Inflammatory macrophage treated with lipopolysaccharide for 1 hour (primary cell): ENCODE measurements around the gene GPR135.

Source experiments
- DNase-seq, 2 donors: peaks; one replicate each; pipeline ENCODE4 v3.0.0-alpha.2; 2020 to 2022

Gene GPR135, protein sequence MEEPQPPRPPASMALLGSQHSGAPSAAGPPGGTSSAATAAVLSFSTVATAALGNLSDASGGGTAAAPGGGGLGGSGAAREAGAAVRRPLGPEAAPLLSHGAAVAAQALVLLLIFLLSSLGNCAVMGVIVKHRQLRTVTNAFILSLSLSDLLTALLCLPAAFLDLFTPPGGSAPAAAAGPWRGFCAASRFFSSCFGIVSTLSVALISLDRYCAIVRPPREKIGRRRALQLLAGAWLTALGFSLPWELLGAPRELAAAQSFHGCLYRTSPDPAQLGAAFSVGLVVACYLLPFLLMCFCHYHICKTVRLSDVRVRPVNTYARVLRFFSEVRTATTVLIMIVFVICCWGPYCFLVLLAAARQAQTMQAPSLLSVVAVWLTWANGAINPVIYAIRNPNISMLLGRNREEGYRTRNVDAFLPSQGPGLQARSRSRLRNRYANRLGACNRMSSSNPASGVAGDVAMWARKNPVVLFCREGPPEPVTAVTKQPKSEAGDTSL

DNA sequence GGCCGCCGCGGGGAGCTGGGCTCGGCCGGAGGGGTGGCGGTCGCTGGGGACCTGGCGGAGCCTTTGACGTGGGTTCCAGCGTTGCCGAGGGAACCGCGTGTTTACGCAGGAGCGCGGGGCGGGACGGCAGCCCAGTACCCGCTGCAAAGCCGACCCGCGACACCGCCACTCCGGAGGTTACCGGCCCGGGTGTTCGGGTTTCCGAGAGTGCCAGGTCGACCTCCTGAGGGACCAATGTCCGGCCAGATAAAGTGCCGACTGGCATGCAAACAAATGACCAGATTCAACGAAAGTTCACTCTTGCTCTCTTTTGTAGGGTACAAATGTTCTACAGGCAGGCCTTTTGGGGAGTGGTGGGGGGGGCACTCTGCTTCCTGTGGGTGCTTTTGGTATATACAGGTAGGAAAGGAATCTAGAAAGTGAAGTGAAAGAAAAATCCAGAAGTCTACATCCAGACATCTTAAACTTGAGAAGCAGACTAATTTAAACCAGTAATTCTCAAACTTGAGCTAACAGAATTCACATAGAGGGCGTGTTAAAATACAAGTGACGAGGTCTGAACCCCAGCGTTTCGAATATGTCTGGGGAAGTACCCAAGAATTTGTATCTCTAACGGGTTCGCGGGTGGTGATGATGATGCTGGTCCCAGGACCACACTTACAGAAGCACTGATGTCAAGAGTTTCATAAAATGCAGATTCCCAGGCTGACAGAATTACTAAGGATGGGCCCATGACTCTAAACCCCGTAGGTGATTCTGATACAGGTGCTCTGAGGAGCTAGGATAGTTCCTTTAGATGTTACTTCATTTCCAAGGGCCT lies at the start of gene GPR135:
Gene GPR135 (minus strand): TSS at position 65 of the 820 bp plus-strand sequence. CDS start 154 bp downstream, outside the sequence.
- no peak for DNase-seq

DNA sequence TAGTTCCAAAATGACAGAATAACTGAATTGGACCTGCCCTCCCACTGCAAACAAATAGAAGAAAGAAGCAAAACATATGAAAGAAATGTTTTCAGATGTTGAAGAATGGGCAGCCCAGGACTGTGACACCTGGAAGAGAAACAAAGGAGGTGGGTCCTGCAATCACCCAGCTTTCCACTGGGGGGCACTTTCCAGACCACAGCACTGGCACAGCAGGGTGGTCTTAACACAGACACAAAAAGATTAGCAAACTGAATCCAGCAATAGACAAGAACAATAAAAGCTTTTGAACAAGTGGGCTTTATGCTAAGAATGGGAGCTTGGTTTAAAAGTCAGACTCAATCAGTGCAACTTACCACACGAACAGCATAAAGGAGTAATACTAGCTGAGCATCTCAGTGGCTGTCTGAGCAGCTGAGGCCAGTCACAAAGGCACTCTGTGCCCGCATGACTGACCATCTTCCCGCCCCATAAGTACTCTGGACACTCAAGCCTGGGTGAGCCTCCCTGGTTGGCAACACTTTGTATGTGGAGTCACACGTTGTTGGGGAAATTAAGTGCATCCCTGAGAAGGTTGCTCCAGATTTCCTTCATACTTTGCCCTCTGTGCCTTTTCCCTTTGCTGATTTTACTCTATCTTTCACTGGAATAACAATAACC lies 46.9 kb upstream of the GPR135 start:
- no peak for DNase-seq

DNA sequence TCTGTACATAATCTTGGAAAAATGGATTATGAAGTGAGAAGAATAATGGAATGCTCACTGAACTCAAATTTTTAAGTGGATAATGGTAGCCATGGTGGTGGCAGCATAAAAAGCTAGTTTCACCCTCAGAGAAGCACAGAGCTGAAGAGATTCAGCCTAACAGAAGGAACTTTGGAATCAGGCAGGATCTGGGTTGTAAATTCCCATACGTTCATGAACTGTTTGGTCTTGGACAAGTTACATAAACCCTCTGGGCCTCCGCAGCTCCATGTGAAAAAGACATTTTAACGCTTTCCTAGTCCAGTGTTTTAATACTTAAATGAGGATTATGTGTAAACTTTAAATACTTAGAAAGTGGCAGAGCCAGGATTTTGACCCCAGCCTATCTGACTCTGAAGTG lies 45.8 kb upstream of the GPR135 start:
- DNase-seq, result no peak

DNA sequence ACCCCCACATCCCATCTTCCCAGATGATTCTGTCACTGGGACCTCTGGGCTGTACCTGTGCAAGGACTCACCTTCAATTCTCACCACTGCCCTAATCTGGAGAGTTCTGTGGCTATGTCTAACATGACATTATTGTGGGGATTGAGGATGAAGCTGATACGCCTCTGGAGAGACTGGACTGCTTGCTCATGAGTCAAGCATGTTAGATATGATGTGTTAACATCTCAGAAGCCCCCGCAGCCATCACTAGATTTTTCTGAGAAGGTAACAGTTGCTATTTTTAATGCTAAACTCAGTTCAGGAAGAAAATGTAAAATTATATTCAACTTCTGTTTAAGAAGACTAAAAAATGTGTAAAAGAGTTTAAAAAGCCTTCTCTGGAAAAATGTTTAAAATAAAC lies 44.8 kb upstream of the GPR135 start:
- no peak for DNase-seq

DNA sequence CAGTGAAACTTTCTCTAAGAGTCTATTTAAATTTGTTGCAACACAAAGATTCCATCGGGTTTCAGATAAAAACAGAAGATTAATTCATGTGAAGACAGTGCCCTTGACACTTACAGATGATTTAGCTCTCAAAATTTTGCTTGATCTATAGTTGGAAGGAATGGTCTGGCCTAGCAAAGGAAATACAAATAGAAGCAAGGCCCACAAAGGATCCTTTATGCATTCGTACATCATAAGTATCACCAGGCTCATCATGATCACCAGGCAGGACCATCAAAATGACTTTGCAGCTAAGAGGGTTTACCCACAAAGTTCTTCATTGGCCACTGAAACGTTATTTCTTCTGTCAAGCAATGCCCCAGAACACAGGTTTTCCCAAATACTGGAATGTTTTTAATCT lies 43.9 kb upstream of the GPR135 start:
- DNase-seq, result no peak

DNA sequence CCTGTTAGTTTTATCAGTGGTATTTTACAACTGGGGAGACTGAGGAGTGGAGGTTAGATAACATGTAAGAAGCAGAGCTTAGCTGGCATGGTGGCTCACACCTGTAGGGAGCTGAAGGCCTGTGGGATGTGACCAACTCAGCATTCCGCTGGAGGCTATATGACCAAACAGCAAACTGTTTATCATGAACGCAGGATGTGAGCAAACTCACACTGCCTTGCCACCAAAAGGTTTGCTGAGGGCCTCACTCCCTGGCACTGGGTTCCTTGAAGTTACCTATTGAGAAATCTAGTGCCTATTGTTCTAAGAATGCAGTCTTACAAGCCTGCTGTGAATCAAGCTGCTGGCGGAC lies 42.5 kb upstream of the GPR135 start:
- DNase-seq, result no peak

DNA sequence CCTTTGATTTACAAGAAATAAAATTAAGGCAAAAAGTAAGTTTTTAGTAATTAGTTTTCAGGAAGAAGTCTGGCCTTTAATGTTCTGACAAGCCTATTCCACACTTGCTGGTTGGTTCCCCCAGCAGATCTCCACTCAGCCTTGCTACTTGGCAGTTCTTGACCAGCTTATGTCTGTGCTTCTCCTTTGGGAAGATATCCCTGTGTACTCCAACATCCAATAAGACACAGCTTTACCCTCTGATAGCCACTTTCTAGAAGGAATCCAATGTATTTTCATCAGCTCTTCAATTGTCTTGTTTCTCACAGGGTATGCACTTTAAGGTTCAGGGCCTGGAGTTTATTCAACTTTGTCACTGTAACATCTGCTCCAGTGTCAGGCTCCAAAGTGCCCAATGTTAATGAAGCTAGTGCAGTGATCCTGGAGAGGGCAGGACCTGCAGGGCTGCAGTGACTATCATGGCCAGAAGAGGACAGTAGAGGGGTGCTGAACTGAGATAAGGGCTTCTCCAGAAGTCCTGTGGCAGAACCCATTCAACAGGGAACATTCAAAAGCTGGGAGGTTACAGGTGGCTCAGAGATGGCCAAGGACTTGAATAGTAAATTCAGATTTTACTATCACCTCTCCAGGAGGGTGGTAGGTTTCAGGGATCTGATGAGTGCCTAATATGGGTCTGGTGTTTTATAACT lies 42.0 kb upstream of the GPR135 start:
- DNase-seq, result peak; percentile 13 to 69

DNA sequence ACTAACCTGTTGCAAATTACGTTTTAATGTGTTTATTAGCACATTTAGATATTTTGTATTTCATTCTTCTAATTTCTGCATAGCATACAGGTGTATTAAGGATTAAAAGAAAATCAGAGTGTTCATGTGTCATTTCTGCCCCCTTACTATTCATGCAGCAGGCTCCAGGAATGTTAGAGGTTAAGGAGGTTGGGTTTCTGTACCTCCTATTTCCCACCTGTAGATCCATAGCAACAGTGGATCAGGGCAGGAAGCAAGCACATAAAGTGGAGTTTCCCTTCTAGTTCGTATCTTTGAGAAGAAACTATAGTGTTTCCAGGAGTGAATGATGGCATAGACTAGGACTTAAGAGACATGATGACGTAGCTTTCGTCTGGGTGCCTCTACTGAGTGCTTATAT lies 38.1 kb upstream of the GPR135 start:
- DNase-seq, result no peak

DNA sequence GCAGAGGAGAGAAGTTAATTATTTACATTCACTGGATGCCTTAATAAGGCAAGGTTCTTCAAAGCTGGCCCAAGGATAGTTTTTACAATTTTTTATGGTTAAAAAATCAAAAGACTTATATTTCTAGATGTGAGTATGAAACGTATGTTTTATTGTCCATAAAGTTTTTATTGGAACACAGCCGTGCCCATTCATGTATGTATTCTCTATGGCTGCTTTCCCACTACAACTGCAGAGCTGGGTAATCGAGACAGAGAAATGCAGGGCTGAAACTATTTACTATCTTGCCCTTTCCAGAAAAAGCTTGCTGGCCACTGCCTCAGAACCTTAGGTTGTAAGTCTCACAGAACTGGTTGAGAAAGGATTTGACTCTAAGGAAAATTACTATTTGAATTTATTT lies 35.6 kb upstream of the GPR135 start:
- DNase-seq, result no peak

DNA sequence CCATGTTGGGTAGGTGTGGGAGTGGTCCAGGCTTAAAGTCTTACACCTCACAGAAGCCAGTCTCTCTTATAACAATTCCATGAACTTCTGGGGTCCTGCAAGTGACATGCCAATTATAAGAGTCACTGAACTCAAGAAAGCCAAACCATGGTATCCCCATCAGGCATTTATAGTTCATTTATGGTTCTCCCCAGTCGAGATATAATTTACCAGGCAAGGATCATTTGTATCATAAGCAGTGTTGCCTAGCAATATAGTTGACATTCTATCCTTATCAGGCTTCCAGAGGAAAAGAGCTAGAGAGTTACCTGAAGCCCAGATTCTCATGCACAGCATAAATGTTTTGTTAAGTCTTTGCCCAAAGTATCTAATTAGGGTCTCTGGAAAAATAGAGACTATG lies 27.2 kb upstream of the GPR135 start:
- DNase-seq, result no peak

DNA sequence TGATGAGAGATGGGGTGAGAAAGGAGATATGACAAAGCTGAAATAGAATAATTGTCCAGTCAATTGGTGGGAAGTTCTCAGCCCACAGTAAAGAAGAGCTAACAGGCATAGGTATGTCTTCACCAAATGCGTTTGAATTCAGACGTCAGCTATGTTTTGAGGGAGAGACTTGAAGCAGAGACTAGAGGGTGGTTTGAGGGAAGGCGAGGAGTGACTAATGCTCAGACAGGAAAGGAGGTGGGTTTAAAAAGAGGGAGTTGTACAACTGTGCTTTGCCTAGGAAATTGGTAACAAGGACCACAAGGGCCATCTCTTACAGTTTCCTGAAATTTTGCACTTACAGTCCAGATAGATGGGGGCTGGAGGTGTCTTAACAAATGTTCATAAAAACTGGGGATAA lies 25.6 kb upstream of the GPR135 start:
- no peak for DNase-seq

DNA sequence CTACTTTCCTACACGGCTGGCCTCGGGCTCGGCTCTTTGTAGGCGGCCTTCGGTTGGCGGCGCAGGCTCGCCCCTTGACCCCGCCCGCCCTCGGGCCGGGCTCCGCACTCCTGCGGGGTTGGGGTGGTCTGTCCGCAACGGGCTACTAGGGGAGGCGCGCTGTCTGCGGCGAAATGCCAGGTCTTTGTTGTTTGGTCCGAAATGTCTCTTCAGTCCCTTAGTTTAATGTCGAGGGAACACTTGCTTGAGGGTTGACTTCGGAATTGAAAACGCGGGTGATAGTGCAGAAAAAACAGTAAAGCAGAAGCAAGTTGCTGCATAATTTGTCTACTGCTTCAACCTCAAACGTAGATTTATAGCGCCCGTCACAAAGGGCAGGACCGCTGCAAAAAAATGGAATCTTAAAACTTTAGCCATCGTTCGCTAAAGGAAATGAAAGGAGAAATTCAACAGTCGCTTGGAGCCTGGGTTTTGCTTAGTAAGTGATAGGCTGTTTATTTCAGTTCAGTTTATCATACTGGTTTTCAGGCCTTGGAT lies 19.5 kb upstream of the GPR135 start:
- DNase-seq, result peak; percentile 35 to 37

DNA sequence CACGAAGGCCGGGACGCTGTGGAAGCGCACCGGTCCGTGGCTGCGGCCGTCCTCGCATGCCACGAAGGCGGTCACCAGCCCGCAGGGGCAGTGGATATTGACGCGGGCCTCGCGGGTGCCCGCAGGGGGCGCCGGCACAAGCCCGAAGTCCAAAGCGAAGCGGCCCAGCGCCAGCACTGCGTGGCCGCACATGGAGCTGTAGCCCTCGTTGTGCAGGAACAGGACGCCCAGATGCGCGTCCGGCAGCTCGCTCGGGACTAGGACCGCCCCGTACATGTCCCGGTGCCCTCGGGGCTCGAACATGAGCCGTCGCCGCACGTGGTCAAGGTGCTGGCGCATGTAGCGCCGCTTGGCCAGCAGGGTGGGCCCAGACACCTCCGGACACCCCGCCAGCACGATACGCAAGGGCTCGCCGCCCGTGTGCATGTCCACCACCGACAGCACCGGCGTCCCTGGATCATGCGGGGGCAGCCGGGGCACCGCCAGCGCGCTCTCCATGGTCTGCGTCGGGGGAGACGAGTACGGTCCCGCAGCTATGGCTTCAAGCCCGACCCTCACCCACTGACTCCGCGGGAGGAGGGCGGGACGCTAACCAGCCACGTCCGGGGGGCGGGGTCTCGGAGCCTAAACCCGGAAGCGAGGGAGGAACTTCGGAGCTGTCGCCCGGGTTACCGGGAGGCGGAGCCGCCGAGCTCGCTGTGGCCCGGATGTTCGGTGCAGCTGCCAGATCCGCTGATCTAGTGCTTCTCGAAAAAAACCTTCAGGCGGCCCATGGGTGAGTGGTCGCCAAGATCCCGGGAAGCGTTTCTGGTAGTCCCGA lies 18.8 kb upstream of the GPR135 start, which contains the start of the genes JKAMP and L3HYPDH:
Gene JKAMP (plus strand): TSS at position 699 of the 820 bp plus-strand sequence. CDS start 73 bp downstream, at position 772.
Gene L3HYPDH (minus strand): TSS at position 590 of the 820 bp plus-strand sequence. CDS start 92 bp downstream, at position 498.
- DNase-seq, result peak; percentile 92 to 97

DNA sequence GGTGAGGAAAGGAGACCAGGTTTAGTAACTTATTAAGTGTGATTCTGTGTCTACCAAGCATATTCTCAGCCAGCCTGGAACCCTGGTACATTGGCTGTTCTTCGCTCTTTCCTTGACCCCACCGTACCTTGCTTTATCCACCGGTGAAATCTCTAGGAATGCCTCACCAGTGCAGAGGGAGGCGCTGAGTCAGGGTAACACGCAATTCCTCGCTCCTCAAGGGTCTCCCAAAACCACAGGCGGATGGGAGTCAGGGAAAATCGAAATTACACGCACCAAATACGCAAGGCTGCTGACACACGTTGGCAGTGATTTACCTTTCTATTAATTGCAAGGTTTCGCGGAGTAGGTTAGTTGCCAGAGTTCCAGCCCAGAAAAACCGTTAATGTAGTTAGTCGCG lies 18.2 kb upstream of the GPR135 start:
- DNase-seq, result no peak

DNA sequence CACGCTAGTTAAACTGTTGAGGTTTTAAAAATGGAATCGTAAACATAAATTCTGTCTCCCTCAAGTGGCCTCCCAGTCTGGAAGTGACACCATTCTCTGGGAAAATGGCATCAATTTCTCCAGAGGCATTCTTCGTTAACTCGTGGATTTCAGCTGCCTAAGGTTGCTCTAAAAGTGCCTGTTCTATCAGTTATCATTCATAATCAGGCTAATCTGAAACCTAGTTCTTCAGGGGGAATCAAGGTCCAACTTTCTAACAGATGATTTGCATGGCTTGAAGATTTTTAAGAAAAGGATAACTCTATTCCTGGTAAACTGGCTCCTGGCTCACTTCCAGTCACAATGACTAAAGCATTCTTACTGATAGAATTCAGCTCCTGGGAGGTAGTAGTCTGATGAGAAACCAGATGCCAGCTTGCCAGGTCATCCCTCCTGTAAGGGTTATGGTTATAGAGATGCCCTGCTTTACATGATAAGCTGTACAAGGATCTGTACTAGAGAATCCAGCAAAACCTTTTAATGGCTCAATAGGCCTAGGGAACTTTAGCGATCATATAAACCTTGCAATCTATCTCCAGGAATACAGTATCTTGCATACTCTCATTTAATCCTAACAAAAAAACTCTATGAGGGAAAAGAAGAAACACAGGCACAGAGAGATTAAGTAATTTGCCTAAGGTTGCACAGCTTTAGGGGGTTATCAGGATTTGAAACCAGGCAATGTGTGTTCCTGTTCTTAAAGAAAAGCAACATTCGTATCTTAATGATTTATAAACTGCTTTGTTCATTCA lies 17.6 kb upstream of the GPR135 start:
- DNase-seq, result no peak

DNA sequence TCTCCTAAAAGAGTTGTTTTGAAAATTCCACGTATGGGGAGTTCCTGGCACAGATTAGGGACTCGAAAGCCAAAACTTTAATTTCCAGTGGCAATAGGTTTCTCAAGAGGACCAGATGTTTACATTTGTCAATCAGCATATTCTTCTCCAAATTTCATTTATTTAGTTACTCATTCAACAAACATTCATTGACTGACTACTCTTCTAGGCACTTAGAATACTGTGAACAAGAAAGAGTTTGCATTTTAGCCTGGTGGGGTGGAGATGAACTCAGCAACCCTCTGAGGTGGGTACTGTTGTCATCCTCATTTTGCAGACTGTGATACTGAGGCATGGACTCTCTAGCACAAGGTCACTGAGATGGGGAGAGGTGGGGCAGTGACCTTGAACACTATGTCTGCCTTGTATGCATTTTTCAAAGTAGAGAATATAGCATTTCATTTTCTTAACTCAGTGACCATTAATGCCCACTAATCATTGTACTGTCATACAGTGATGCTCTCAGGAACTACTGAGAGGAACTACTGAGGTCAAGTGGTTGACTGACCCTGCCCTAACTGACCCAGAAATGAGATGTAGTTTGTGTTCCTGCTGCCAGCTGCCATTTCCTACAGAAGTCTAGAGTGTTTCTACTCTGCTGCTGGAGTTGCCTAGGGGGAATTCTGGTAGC lies 16.8 kb upstream of the GPR135 start:
- DNase-seq, result peak in 1 of 2 donors; percentile 7

DNA sequence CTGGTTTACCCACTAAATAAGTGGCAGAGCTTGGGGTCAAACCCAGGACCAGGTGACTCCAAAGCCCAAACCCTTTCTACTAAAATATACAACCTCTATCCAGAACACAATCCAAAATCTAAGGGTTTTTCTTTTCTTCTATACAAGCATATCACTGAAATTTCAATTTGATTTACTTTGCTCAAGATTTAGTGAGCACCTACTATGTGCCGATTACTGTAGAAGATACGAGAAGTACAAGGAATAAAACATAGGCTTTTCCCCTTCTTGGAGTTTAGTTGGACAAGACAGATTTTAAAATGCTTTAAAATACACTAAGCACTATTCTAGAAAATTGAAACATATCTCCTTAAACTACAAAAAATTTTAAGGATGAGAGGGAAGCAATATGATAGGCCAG lies 16.2 kb upstream of the GPR135 start:
- no peak for DNase-seq

DNA sequence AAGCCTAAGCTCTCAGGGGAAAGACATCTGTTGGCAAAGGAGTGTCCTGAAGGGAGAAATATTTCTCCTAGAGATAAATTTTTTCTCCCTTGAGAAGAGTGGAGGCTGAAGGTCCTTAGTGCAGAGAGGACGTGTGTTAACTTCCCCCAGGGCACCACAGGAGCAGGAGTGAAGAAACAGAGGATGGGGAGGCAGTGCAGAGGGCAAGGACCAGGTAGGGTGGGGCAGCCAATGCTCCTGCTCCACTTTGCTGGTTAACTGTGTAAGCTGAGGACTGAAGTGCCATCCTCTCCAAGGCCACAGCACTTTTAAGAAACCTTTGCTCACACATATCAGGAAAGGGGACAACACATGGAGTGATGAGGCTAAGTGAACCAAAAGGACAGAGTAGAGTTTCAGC lies 15.0 kb upstream of the GPR135 start:
- DNase-seq, result no peak

DNA sequence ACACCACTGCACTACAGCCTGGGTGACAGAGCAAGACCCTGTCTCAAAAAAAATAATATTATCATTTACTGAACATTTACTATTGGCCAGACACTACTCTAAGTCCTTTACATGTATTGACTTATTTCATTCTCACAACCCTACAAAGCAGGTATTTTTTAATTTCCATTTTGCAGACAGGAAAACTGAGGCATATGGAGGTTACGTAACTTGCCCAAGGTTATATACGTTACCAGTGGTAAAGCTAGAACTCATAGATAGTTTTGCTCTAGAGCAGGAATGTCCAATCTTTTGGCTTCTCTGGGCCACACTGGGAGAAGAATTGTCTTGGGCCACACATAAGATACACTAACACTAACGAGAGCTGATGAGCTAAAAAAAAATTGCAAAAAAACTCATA lies 13.4 kb upstream of the GPR135 start:
- no peak for DNase-seq

DNA sequence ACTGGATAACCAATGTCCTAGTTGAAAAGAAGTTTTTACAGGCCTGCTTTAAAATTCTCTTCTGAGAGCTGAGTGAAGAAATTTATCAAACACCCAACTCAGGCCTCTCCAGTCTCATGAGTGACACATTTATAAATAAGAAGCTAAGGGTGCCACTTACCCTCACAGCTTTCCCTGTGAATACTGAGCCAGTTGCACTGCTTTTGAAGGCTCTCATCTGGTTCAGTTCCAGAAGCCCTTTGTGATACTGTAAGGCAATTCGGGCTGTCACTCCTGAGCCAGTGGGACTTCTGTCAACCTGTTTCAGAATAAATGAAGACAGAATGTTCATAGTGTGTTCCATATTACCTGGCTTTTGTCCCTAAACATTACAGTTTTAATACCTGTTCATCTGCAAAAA lies 10.5 kb upstream of the GPR135 start:
- DNase-seq, result no peak
